ENCODE results near the gene C18orf63. TPM values are rescaled to one million over a fixed set of nuclear protein-coding genes. Genes with fewer than 3 reads are reported as not detected.

Gene C18orf63
- total RNA-seq = not detected

- DNase-seq = no peak
- intact Hi-C loops (cut with DNase I) = no loop called here
- TF ChIP-seq POLR2A (IDR thresholded peaks at IDR 0.05) = no peak
- no peak for TF ChIP-seq CTCF (IDR thresholded peaks at IDR 0.05)
- H3K4me1 ChIP-seq = no peaks in the 10 kb centered on the region
- no peak within 1 kb of the TSS for H3K4me3 ChIP-seq (replicated peaks in 1 of 3)
- WGBS, 2 donors = 95 to 97% methylated on average over 38 to 50 of the region's 51 CpGs
- H3K36me3 ChIP-seq = no peaks in the 10 kb centered on the region
- H3K27me3 ChIP-seq = no peaks in the 10 kb centered on the region
- H3K27ac ChIP-seq = no peak within 1 kb of the TSS
- H3K9me3 ChIP-seq = no peaks in the 10 kb centered on the region
These were observed at the start of gene C18orf63 for GRCh38 chr18:74315464-74316256. Gene C18orf63 (plus strand): TSS chr18:74315839. CDS start chr18:74317866, 2,027 bp downstream.

- Histone ChIP-seq H3K27me3 (no peaks in the 10 kb centered on the region), H3K27ac (no peak overlapping the region), H3K4me1 (no peaks in the 10 kb centered on the region), H3K36me3 (no peaks in the 10 kb centered on the region), H3K9me3 (no peaks in the 10 kb centered on the region), H3K4me3 (replicated peaks in 1 of 3) (no peak overlapping the region)
- intact Hi-C loops (cut with DNase I) = no loop called here
- TF ChIP-seq CTCF (IDR thresholded peaks at IDR 0.05) = no peak
- TF ChIP-seq POLR2A (IDR thresholded peaks at IDR 0.05) = no peak
- 76% methylated on average over 9 of the region's 9 CpGs for WGBS, 2 donors
- no peak for DNase-seq
These were observed 49.5 kb upstream of the C18orf63 start for GRCh38 chr18:74266161-74266560.

- intact Hi-C loops (cut with DNase I) = no loop called here
- 94 to 97% methylated on average over 7 of the region's 7 CpGs for WGBS, 2 donors
- no peak for DNase-seq
- no peak overlapping the region for H3K4me3 ChIP-seq (replicated peaks in 1 of 3)
- H3K27me3 ChIP-seq = no peaks in the 10 kb centered on the region
- H3K9me3 ChIP-seq = no peaks in the 10 kb centered on the region
- no peak overlapping the region for H3K27ac ChIP-seq
- H3K36me3 ChIP-seq = no peaks in the 10 kb centered on the region
- TF ChIP-seq CTCF (IDR thresholded peaks at IDR 0.05) (no peak), POLR2A (IDR thresholded peaks at IDR 0.05) (no peak)
- no peaks in the 10 kb centered on the region for H3K4me1 ChIP-seq
These were observed 47.5 kb upstream of the C18orf63 start for GRCh38 chr18:74268175-74268574.

GRCh38 chr18:74268933-74269620 lies 46.6 kb upstream of the C18orf63 start:
- no peak for TF ChIP-seq POLR2A (IDR thresholded peaks at IDR 0.05)
- Histone ChIP-seq H3K9me3 (no peaks in the 10 kb centered on the region), H3K4me3 (replicated peaks in 1 of 3) (no peak overlapping the region), H3K36me3 (no peaks in the 10 kb centered on the region), H3K4me1 (no peaks in the 10 kb centered on the region), H3K27me3 (no peaks in the 10 kb centered on the region), H3K27ac (no peak overlapping the region)
- peak in 1 of 2 donors; percentile 18 for DNase-seq
- 57 to 69% methylated on average over 11 of the region's 11 CpGs for WGBS, 2 donors
- intact Hi-C loops (cut with DNase I) = no loop called here

GRCh38 chr18:74271635-74272034 lies 44.0 kb upstream of the C18orf63 start:
- WGBS, 2 donors = 95 to 96% methylated on average over 3 of the region's 3 CpGs
- DNase-seq = no peak
- Histone ChIP-seq H3K4me3 (replicated peaks in 1 of 3) (no peak overlapping the region), H3K36me3 (no peaks in the 10 kb centered on the region), H3K27me3 (no peaks in the 10 kb centered on the region), H3K27ac (no peak overlapping the region), H3K9me3 (no peaks in the 10 kb centered on the region), H3K4me1 (no peaks in the 10 kb centered on the region)
- TF ChIP-seq CTCF (IDR thresholded peaks at IDR 0.05) (no peak), POLR2A (IDR thresholded peaks at IDR 0.05) (no peak)
- intact Hi-C loops (cut with DNase I) = no loop called here
